ENCODE data around the gene POLR3F.
"Not testable (repeated sequence)": the region's sequence is repeated elsewhere in the genome, so short reads cannot be mapped to it uniquely, and the experiment has no call there.

The POLR3F gene

DNA sequence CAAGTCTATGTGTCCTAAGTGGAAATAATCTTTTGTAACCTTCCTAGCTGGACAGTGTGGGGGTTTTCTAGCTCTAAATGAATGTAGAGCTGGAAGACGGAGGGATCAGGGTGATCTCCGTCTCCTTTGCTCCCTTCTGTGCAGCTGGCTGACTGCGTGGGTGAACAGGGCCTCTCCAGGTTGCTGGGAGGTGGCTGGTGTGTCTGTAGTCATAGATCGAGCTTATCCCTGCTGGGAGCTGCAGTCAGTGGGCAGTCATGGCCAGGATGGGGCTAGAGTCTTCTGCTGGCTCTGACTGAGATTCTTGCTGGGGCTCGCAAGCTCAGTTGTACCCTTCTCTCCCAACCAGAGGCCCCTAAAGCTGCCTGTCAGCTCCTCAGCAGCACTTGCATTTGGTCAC is 46.9 kb downstream of the POLR3F start:
- DNase-seq, result no peak
- Histone ChIP-seq H3K27ac (ENCODE audit: insufficient read depth in 1 of 2, low read depth in 1 of 2, low read length in 2 of 2, poor library complexity in 1 of 2, severe bottlenecking in 2 of 2) (no peak overlapping the region), H3K4me3 (ENCODE audit: control insufficient read depth in 1 of 7, extremely low read depth in 1 of 7, insufficient read depth in 4 of 7, low read depth in 2 of 7, low read length in 6 of 7) (no peak overlapping the region), H3K36me3 (ENCODE audit: control insufficient read depth in 4 of 4, insufficient read depth in 4 of 4, low read length in 3 of 4) (peaks cover 15 to 50% (median 22%) of the 10 kb centered on the region in 4 experiments), H3K4me1 (ENCODE audit: control extremely low read depth in 1 of 4, control insufficient read depth in 4 of 4, insufficient read depth in 4 of 4, low read length in 3 of 4) (no peaks in the 10 kb centered on the region), H3K27me3 (replicated peaks in 2 of 5; ENCODE audit: control insufficient read depth in 4 of 5, insufficient read depth in 5 of 5, low read length in 4 of 5) (no peaks in the 10 kb centered on the region), H3K9me3 (ENCODE audit: control extremely low read depth in 1 of 5, control insufficient read depth in 4 of 5, insufficient read depth in 2 of 5, low read depth in 1 of 5, low read length in 4 of 5) (no peaks in the 10 kb centered on the region)
- WGBS (ENCODE audit: insufficient coverage), result 80% methylated on average over 4 of the region's 5 CpGs
- ChIA-PET CTCF (no interaction called here), POLR2A (no interaction called here)

DNA sequence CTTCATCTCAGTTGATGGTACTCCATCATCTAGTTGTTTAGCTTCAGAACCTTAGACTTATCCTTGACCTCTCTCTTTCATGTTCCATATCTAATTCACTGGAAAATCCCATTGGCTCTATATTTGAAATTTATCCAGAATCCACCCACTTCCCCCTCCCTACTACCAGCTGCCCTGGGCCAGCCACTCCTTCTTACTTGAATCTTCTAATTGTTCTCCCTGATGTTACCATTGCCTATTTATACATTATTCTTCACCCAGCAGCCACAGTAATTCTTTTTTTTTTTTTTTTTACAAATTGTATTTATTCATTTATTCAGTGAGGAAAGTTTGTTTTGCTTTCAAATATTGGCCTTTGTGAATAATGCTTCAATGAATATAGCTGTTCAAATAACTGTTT is 48.8 kb downstream of the POLR3F start:
- H3K9me3 ChIP-seq (ENCODE audit: control extremely low read depth in 1 of 5, control insufficient read depth in 4 of 5, insufficient read depth in 2 of 5, low read depth in 1 of 5, low read length in 4 of 5), result no peaks in the 10 kb centered on the region
- peaks cover 10 to 42% (median 20%) of the 10 kb centered on the region in 4 experiments for H3K36me3 ChIP-seq (ENCODE audit: control insufficient read depth in 4 of 4, insufficient read depth in 4 of 4, low read length in 3 of 4)
- no peaks in the 10 kb centered on the region for H3K4me1 ChIP-seq (ENCODE audit: control extremely low read depth in 1 of 4, control insufficient read depth in 4 of 4, insufficient read depth in 4 of 4, low read length in 3 of 4)
- POLR2A ChIA-PET, result interaction anchor here (0.6 kb wide), 1 partner anchor 150 kb away, joined by 3 read pairs; no protein-coding TSS in a partner anchor
- CTCF ChIA-PET, result interaction anchor here (1.1 to 1.3 kb wide), 2 partner anchors 10 to 49 kb away, joined by 4 read pairs; partner anchors contain the start of genes DZANK1 and POLR3F
- no peaks in the 10 kb centered on the region for H3K27me3 ChIP-seq (replicated peaks in 2 of 5; ENCODE audit: control insufficient read depth in 4 of 5, insufficient read depth in 5 of 5, low read length in 4 of 5)
- H3K27ac ChIP-seq (ENCODE audit: insufficient read depth in 1 of 2, low read depth in 1 of 2, low read length in 2 of 2, poor library complexity in 1 of 2, severe bottlenecking in 2 of 2), result no peak overlapping the region
- no peak overlapping the region for H3K4me3 ChIP-seq (ENCODE audit: control insufficient read depth in 1 of 7, extremely low read depth in 1 of 7, insufficient read depth in 4 of 7, low read depth in 2 of 7, low read length in 6 of 7)
- no peak for DNase-seq

GRCh38 chr20:18522066-18522465 is 54.9 kb downstream of the POLR3F start:
- POLR2A ChIA-PET; DNase-seq; CTCF ChIA-PET; H3K4me3 ChIP-seq (ENCODE audit: control insufficient read depth in 1 of 7, extremely low read depth in 1 of 7, insufficient read depth in 4 of 7, low read depth in 2 of 7, low read length in 6 of 7); H3K27ac ChIP-seq (ENCODE audit: insufficient read depth in 1 of 2, low read depth in 1 of 2, low read length in 2 of 2, poor library complexity in 1 of 2, severe bottlenecking in 2 of 2); H3K9me3 ChIP-seq (ENCODE audit: control extremely low read depth in 1 of 5, control insufficient read depth in 4 of 5, insufficient read depth in 2 of 5, low read depth in 1 of 5, low read length in 4 of 5); H3K27me3 ChIP-seq (replicated peaks in 2 of 5; ENCODE audit: control insufficient read depth in 4 of 5, insufficient read depth in 5 of 5, low read length in 4 of 5); H3K4me1 ChIP-seq (ENCODE audit: control extremely low read depth in 1 of 4, control insufficient read depth in 4 of 4, insufficient read depth in 4 of 4, low read length in 3 of 4): not testable (repeated sequence)
- WGBS (ENCODE audit: insufficient coverage), result 97% methylated on average over 9 of the region's 9 CpGs
- H3K36me3 ChIP-seq (ENCODE audit: control insufficient read depth in 4 of 4, insufficient read depth in 4 of 4, low read length in 3 of 4), result peaks cover 9 to 40% (median 28%) of the 10 kb centered on the region in 4 experiments

- no peak overlapping the region for H3K27ac ChIP-seq (ENCODE audit: insufficient read depth in 1 of 2, low read depth in 1 of 2, low read length in 2 of 2, poor library complexity in 1 of 2, severe bottlenecking in 2 of 2)
- POLR2A ChIA-PET, result no interaction called here
- no peaks in the 10 kb centered on the region for H3K9me3 ChIP-seq (ENCODE audit: control extremely low read depth in 1 of 5, control insufficient read depth in 4 of 5, insufficient read depth in 2 of 5, low read depth in 1 of 5, low read length in 4 of 5)
- peaks cover 14 to 47% (median 37%) of the 10 kb centered on the region in 4 experiments for H3K36me3 ChIP-seq (ENCODE audit: control insufficient read depth in 4 of 4, insufficient read depth in 4 of 4, low read length in 3 of 4)
- H3K4me3 ChIP-seq (ENCODE audit: control insufficient read depth in 1 of 7, extremely low read depth in 1 of 7, insufficient read depth in 4 of 7, low read depth in 2 of 7, low read length in 6 of 7), result no peak overlapping the region
- no peak for DNase-seq
- H3K27me3 ChIP-seq (replicated peaks in 2 of 5; ENCODE audit: control insufficient read depth in 4 of 5, insufficient read depth in 5 of 5, low read length in 4 of 5), result no peaks in the 10 kb centered on the region
- no peaks in the 10 kb centered on the region for H3K4me1 ChIP-seq (ENCODE audit: control extremely low read depth in 1 of 4, control insufficient read depth in 4 of 4, insufficient read depth in 4 of 4, low read length in 3 of 4)
- CTCF ChIA-PET, result interaction anchor here (0.7 kb wide), 1 partner anchor 26 kb away, joined by 3 read pairs; the partner anchor contains the start of gene RBBP9
- 100% methylated on average over 2 of the region's 2 CpGs for WGBS (ENCODE audit: insufficient coverage)
Measured at GRCh38 chr20:18523066-18523465, 55.9 kb downstream of the POLR3F start.

GRCh38 chr20:18524646-18525045 is 57.5 kb downstream of the POLR3F start:
- 88% methylated on average over 1 of the region's 1 CpG for WGBS (ENCODE audit: insufficient coverage)
- Histone ChIP-seq H3K36me3 (ENCODE audit: control insufficient read depth in 4 of 4, insufficient read depth in 4 of 4, low read length in 3 of 4) (peaks cover 17 to 61% (median 50%) of the 10 kb centered on the region in 4 experiments), H3K27me3 (replicated peaks in 2 of 5; ENCODE audit: control insufficient read depth in 4 of 5, insufficient read depth in 5 of 5, low read length in 4 of 5) (no peaks in the 10 kb centered on the region), H3K9me3 (ENCODE audit: control extremely low read depth in 1 of 5, control insufficient read depth in 4 of 5, insufficient read depth in 2 of 5, low read depth in 1 of 5, low read length in 4 of 5) (no peaks in the 10 kb centered on the region), H3K4me3 (ENCODE audit: control insufficient read depth in 1 of 7, extremely low read depth in 1 of 7, insufficient read depth in 4 of 7, low read depth in 2 of 7, low read length in 6 of 7) (no peak overlapping the region), H3K4me1 (ENCODE audit: control extremely low read depth in 1 of 4, control insufficient read depth in 4 of 4, insufficient read depth in 4 of 4, low read length in 3 of 4) (no peaks in the 10 kb centered on the region), H3K27ac (ENCODE audit: insufficient read depth in 1 of 2, low read depth in 1 of 2, low read length in 2 of 2, poor library complexity in 1 of 2, severe bottlenecking in 2 of 2) (no peak overlapping the region)
- DNase-seq, result no peak
- ChIA-PET CTCF (interaction anchor here (0.6 kb wide), 1 partner anchor 23 kb away, joined by 3 read pairs; no protein-coding TSS in a partner anchor), POLR2A (no interaction called here)

- H3K9me3 ChIP-seq (ENCODE audit: control extremely low read depth in 1 of 5, control insufficient read depth in 4 of 5, insufficient read depth in 2 of 5, low read depth in 1 of 5, low read length in 4 of 5); H3K4me3 ChIP-seq (ENCODE audit: control insufficient read depth in 1 of 7, extremely low read depth in 1 of 7, insufficient read depth in 4 of 7, low read depth in 2 of 7, low read length in 6 of 7); H3K4me1 ChIP-seq (ENCODE audit: control extremely low read depth in 1 of 4, control insufficient read depth in 4 of 4, insufficient read depth in 4 of 4, low read length in 3 of 4); H3K27ac ChIP-seq (ENCODE audit: insufficient read depth in 1 of 2, low read depth in 1 of 2, low read length in 2 of 2, poor library complexity in 1 of 2, severe bottlenecking in 2 of 2); CTCF ChIA-PET; H3K27me3 ChIP-seq (replicated peaks in 2 of 5; ENCODE audit: control insufficient read depth in 4 of 5, insufficient read depth in 5 of 5, low read length in 4 of 5); POLR2A ChIA-PET; DNase-seq: not testable (repeated sequence)
- WGBS (ENCODE audit: insufficient coverage), result 79% methylated on average over 10 of the region's 14 CpGs
- H3K36me3 ChIP-seq (ENCODE audit: control insufficient read depth in 4 of 4, insufficient read depth in 4 of 4, low read length in 3 of 4), result peaks cover 17 to 75% (median 60%) of the 10 kb centered on the region in 4 experiments
Measured at GRCh38 chr20:18526761-18527160, 59.6 kb downstream of the POLR3F start.

- no peak overlapping the region for H3K4me3 ChIP-seq (ENCODE audit: control insufficient read depth in 1 of 7, extremely low read depth in 1 of 7, insufficient read depth in 4 of 7, low read depth in 2 of 7, low read length in 6 of 7)
- no CpG with 5 or more reads among the region's 2 CpGs for WGBS (ENCODE audit: insufficient coverage)
- POLR2A ChIA-PET, result no interaction called here
- no peak for DNase-seq
- no peak overlapping the region for H3K27ac ChIP-seq (ENCODE audit: insufficient read depth in 1 of 2, low read depth in 1 of 2, low read length in 2 of 2, poor library complexity in 1 of 2, severe bottlenecking in 2 of 2)
- H3K27me3 ChIP-seq (replicated peaks in 2 of 5; ENCODE audit: control insufficient read depth in 4 of 5, insufficient read depth in 5 of 5, low read length in 4 of 5), result no peaks in the 10 kb centered on the region
- CTCF ChIA-PET, result interaction anchor here (0.6 kb wide), 1 partner anchor 43 kb away, joined by 3 read pairs; no protein-coding TSS in a partner anchor
- peaks cover 17 to 75% (median 63%) of the 10 kb centered on the region in 4 experiments for H3K36me3 ChIP-seq (ENCODE audit: control insufficient read depth in 4 of 4, insufficient read depth in 4 of 4, low read length in 3 of 4)
- H3K9me3 ChIP-seq (ENCODE audit: control extremely low read depth in 1 of 5, control insufficient read depth in 4 of 5, insufficient read depth in 2 of 5, low read depth in 1 of 5, low read length in 4 of 5), result no peaks in the 10 kb centered on the region
- no peaks in the 10 kb centered on the region for H3K4me1 ChIP-seq (ENCODE audit: control extremely low read depth in 1 of 4, control insufficient read depth in 4 of 4, insufficient read depth in 4 of 4, low read length in 3 of 4)
Measured at GRCh38 chr20:18527339-18527738, 60.1 kb downstream of the POLR3F start.
